Measurements from ENCODE around the gene TMEM183A. TPM values are rescaled to one million over a fixed set of nuclear protein-coding genes. Genes with fewer than 3 reads are reported as not detected.

Gene TMEM183A
- 48.2 and 71.4 TPM in 2 replicates for total RNA-seq

GRCh38 chr1:203006948-203007871 is at the start of gene TMEM183A:
TMEM183A (plus strand) TSS chr1:203007374; CDS start chr1:203007466, 92 bp downstream.

GRCh38 chr1:202957733-202958543 is 49.2 kb upstream of the TMEM183A start, which contains the start of gene ADIPOR1:
ADIPOR1 (minus strand) TSS chr1:202958312; CDS start chr1:202951070, 7,242 bp downstream.

GRCh38 chr1:203026031-203026665 is 19.0 kb downstream of the TMEM183A start, which contains the start of gene PPFIA4:
PPFIA4 (plus strand) TSS chr1:203026491; CDS start chr1:203039009, 12,518 bp downstream.

Other genes starting within 250 kb of the TMEM183A start
- 48.2 and 93.4 TPM in 2 replicates for gene KDM5B, start 199.0 kb upstream of the TMEM183A start, total RNA-seq
- gene PCAT6, start 196.4 kb upstream of the TMEM183A start, total RNA-seq, result 0.65 and 2.4 TPM in 2 replicates
- gene RABIF, start 118.2 kb upstream of the TMEM183A start, total RNA-seq, result 4.2 and 5.9 TPM in 2 replicates
- 18.6 and 21.6 TPM in 2 replicates for gene KLHL12, start 80.1 kb upstream of the TMEM183A start, total RNA-seq
- 60.5 and 64.0 TPM in 2 replicates for gene ADIPOR1, start 49.1 kb upstream of the TMEM183A start, total RNA-seq
- gene CYB5R1, start 40.1 kb upstream of the TMEM183A start, total RNA-seq, result 26.9 and 36.4 TPM in 2 replicates
- 0.65 and 12.5 TPM in 2 replicates for gene PPFIA4, start 19.1 kb downstream of the TMEM183A start, total RNA-seq
- gene MYOG, start 78.6 kb downstream of the TMEM183A start, total RNA-seq, result 22.8 TPM in 1 of 2 replicates, not detected in the other
- gene ADORA1, start 120.4 kb downstream of the TMEM183A start, total RNA-seq, result 0.48 and 0.52 TPM in 2 replicates
- gene MYBPH, start 168.5 kb downstream of the TMEM183A start, total RNA-seq, result 8.5 TPM in 1 of 2 replicates, not detected in the other
- 1.8 TPM in 1 of 2 replicates, not detected in the other for gene CHI3L1, start 179.3 kb downstream of the TMEM183A start, total RNA-seq
- gene CHIT1, start 222.3 kb downstream of the TMEM183A start, total RNA-seq, result not detected in 2 replicates